ENCODE measurements around the gene SSTR5.

DNA sequence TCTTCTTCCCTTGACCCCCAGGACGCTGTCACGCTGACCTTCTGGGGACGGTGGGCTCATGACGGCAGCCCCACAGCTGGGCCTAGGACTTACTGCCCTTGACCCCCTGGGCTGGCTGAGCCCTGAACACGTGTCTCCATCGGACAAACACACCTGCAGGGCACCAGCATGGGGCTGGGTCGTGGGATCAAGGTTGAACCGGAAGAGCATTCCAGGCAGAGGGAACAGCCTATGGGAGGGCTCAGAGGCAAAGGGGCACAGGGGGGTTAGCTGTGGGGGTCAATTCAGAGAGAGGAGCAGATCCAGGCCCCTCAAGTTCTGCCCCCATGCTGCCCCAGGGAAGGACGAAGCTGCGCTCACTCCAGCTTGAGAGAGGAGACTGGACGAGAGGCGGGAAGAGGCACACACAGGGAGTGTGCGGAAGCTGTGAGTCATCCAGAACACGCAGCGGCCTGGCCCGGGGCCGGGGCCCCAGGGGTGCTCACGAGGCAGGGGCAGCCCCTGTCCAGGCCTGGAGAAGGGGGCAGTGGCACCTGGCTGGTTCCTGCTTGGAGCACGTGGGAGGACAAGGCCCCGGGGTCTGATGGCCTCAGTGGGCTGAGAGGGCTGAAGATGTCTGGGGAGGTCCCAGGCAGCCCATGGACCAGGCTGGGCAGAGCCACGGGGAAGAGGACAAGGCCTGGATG lies 9.9 kb downstream of the SSTR5 start:
- TF ChIP-seq CTCF (IDR thresholded peaks at IDR 0.05) (no peak), EZH2 (IDR thresholded peaks at IDR 0.05; ENCODE audit: borderline replicate concordance, insufficient read depth, low read depth, low read length, poor library complexity, severe bottlenecking) (no peak)

Measured in B cell (primary cell).